Motor neuron (in vitro differentiated cells): Measurements from ENCODE around the gene FAM118B. TPM values are rescaled to one million over a fixed set of nuclear protein-coding genes. Genes with fewer than 3 reads are reported as not detected.
"Not testable (repeated sequence)": the region's sequence is repeated elsewhere in the genome, so short reads cannot be mapped to it uniquely, and the experiment has no call there.

Experiments
- ATAC-seq, 8 experiments: fragments of 200-7000 bp; cut with Tn5 transposase; replicated peaks in 6 of 8; 2 replicates each; pipeline ENCODE4 v1.8.0; 2021; ENCODE audit warnings: mild to moderate bottlenecking in 8 of 8, moderate library complexity in 8 of 8
- H3K27ac ChIP-seq, 2 donors: fragments of 250-450 bp; sonication (Bioruptor Pico); 2 replicates each; pipeline ENCODE4 v1.9.0; 2021; ENCODE audit warnings: antibody characterized with exemption in 2 of 2, mild to moderate bottlenecking in 2 of 2, moderate library complexity in 1 of 2
- H3K4me1 ChIP-seq, 2 donors: fragments of 250-450 bp; sonication (Bioruptor Pico); replicated peaks in 1 of 2; 2 replicates each; pipeline ENCODE4 v1.6.1; 2021; ENCODE audit warnings: antibody characterized with exemption in 2 of 2, mild to moderate bottlenecking in 2 of 2, moderate library complexity in 1 of 2
- H3K4me3 ChIP-seq, 5 donors: fragments of 250-450 bp; sonication (Bioruptor Pico); 2 replicates each; pipeline ENCODE4 v1.9.0; 2021; ENCODE audit warnings: antibody characterized with exemption in 5 of 5, mild to moderate bottlenecking in 5 of 5, moderate library complexity in 4 of 5
- WGBS, 10 experiments: fragments of 450-650 bp; shearing (Covaris generic); methylation state at CpG; one replicate each; pipeline ENCODE4 v1.0.0; 2022; 5-methylcytosine and 5-hydroxymethylcytosine counted together
- in situ Hi-C, 9 experiments: fragments of 400-800 bp; cut with MboI; loops; one replicate each; pipeline ENCODE4 v1.15.0; 2021; ENCODE audit warnings: low sequenced_read_pairs in 9 of 9, low pct_unique_long_range_greater_than_20kb in 2 of 9; ENCODE audit not compliant: unreplicated experiment in 9 of 9
- total RNA-seq, 8 experiments: library from RNA; unstranded; fragments of 300-600 nt; gene quantifications; 2 replicates each; pipeline versions ENCODE4 v1.2.3 to v1.2.4, GENCODE V29; 2022

FAM118B gene
- total RNA-seq, 8 experiments from 2014 or later, result 11.1 to 27.1 (median 19.9) TPM

DNA sequence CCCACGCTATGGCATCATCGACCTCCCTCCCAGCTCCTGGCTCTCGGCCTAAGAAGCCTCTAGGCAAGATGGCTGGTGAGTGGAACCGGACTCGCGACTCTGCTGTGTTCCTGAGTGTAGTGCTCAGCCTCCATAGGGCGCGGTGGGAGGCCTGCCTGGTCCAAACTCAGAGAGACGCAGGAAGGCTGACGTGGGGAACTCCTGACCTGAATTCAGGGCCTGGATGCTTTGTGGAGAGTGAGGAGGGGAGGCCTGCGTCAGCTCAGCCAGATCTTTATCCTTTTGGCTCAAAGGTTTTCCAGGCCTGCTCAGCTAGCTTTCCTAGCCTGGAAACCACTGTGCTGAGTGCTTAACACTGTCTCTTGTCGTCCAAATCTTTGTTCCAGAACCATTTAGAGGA lies 79.3 kb downstream of the FAM118B start:
- WGBS, 10 experiments, result 90 to 100% (median 97%) methylated on average over 1 to 7 of the region's 12 CpGs; no CpG with 5 or more reads in 4 of the 10 experiments
- Histone ChIP-seq H3K27ac (no peak overlapping the region), H3K4me1 (no peaks in the 10 kb centered on the region), H3K4me3 (no peak overlapping the region)
- ATAC-seq, result no peak
- in situ Hi-C loops, result no loop called here

DNA sequence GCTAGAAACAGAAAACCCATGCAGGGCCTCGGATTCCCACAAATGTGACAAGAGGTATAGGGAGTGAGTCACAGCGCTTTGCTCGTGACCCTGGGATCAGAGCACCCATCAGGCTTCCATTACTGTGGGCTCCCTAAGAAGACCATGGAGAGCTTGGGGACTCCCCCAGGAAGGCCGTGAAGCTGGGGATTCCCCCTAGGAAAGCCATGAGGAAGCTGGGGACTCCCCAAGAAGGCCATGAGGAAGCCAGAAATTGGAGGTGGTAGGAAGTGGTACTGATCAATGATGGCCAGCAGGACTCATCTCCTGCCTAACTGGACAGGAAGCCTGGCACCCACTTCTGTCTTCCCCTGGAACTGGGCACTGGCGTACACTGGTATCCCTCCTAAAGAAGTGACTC lies 82.1 kb downstream of the FAM118B start:
- ATAC-seq, result no peak
- Histone ChIP-seq H3K4me3 (no peak overlapping the region), H3K4me1 (no peaks in the 10 kb centered on the region), H3K27ac (no peak overlapping the region)
- WGBS, 10 experiments, result 83 to 100% (median 96%) methylated on average over 1 to 4 of the region's 5 CpGs; no CpG with 5 or more reads in 3 of the 10 experiments
- in situ Hi-C loops, result no loop called here

DNA sequence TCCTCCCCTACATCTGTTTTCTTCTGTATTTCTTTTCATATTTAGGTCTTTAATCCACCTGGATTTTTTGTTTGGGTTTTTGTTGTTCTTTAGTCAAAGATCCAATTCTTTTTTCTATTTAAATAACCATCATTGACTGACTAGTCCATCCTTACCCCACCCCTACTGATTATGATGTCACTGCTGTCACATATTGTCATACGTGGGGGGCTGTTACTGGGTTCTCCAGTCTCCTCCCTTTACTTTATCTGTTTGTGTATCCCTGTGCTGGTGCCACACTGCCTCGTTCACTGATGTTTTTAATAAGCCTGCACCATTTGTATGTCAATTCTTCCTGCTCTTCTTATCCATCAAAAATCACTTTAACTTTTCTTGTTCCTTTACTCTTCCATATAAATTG lies 85.4 kb downstream of the FAM118B start:
- ATAC-seq, result no peak
- Histone ChIP-seq H3K4me3 (no peak overlapping the region), H3K27ac (no peak overlapping the region), H3K4me1 (no peaks in the 10 kb centered on the region)
- in situ Hi-C loops, result no loop called here
- WGBS, 10 experiments, result 29 to 100% (median 83%) methylated on average over 1 to 2 of the region's 2 CpGs; no CpG with 5 or more reads in 1 of the 10 experiments

DNA sequence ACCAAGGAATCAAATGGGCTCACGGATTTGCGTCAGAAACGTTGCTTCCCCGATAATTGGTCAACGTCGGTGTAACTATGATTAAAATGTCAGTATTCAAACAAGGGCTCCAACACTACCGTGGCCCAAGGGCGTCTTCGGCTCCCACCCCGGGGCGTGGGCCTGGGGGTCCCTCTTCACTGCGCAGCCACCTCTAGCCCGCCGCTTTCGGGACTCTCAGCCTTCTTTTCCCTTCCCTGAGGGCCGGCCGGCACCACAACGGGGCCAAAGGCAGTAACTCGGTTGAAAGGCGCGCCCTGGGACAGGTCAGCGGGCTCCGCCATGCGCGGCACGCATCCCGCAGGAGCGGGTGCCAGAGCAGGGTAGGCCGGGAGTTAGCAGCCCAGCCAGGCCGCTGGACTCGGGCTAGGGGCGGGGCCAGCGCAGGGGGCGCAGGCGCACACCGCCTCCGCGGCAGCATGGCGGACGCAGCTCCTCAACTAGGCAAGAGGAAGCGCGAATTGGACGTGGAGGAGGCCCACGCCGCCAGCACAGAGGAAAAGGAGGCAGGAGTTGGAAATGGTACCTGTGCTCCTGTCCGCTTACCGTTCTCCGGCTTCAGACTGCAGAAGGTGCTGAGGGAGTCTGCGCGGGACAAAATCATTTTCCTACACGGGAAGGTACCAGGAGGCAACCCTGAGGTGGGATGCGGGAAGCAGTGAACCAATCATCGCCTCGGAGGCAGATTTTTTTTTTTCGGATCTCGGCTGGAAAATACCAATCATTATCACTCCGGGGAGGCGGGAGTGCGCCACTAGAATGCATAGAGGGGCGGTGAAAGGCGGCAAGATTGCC lies 92.3 kb downstream of the FAM118B start, which contains the start of gene DCPS:
Gene DCPS (plus strand): TSS at position 438 of the 834 bp plus-strand sequence. CDS start 21 bp downstream, at position 459.
- 0 to 9% (median 3%) methylated on average over 4 to 33 of the region's 61 CpGs for WGBS, 10 experiments
- in situ Hi-C loops, result loop anchor here in 1 of 9 experiments (25.0 kb wide), 1 partner anchor 108 kb away; no protein-coding TSS in a partner anchor
- peak; percentile 87 to 97 (median 96) for ATAC-seq
- peak within 1 kb of the TSS; percentile 93 to 94 for H3K27ac ChIP-seq
- peak within 1 kb of the TSS; percentile 59 to 83 (median 74) for H3K4me3 ChIP-seq
- peaks cover 5 to 10% of the 10 kb centered on the region in 2 donors for H3K4me1 ChIP-seq

DNA sequence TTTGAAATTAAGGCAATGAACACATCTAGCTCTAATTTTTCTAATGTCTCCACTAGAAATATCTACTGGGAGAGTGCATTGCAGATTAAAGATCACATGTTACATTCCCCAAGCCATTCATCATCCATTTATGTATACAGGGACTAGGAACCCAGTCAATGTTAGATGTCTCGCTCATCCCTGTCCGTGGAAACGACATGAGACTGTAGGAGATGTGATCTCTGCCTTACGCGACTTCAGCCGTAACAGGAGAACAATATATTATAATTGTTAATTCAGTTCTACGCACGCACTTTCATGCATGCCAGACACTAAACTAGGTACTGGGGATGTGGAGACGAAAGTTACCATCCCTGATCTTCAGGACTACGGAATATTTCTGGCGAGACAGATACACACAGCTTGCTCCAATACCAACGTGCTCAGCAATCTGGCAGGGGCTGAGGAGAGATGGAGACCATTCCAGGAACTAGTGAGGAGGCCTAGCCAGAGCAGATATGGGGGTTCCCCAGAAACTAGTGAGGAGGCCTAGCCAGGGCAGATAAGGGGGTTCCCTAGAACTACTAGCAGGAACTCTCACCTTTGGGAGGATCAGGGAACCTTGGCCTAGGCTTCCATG lies 93.0 kb downstream of the FAM118B start:
- WGBS, 10 experiments, result 0 to 88% (median 53%) methylated on average over 2 to 10 of the region's 12 CpGs; no CpG with 5 or more reads in 3 of the 10 experiments
- H3K4me3 ChIP-seq, result peak overlapping the region; percentile 59 to 83 (median 74)
- peak overlapping the region; percentile 93 to 94 for H3K27ac ChIP-seq
- in situ Hi-C loops, result loop anchor here in 1 of 9 experiments (25.0 kb wide), 1 partner anchor 108 kb away; no protein-coding TSS in a partner anchor
- ATAC-seq, result peak; percentile 17 to 46 (median 38)
- H3K4me1 ChIP-seq, result peaks cover 5 to 10% of the 10 kb centered on the region in 2 donors

DNA sequence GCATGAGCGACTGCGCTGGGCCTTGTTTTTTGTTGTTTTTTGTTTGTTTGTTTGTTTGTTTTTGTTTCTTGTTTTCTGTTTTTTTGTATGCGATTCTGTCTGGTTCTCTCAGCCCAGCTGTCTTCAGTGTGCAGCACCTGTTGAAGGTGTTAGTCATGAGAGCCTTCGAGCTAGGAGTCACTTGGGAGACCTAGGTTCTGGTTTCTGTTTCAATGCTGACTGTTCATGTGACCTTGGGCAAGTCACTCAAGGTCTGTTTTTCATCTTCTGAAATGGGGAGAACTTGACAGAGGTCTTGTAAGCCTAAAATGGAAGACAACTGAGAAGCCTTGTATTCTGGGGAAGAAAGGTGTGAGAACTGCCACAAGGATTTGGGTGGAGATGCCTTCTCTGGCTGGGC lies 94.1 kb downstream of the FAM118B start:
- in situ Hi-C loops, result loop anchor here in 1 of 9 experiments (25.0 kb wide), 1 partner anchor 107 kb away; no protein-coding TSS in a partner anchor
- 83 to 100% (median 100%) methylated on average over 1 to 4 of the region's 4 CpGs; no CpG with 5 or more reads in 1 of the 10 experiments for WGBS, 10 experiments
- no peak for ATAC-seq
- Histone ChIP-seq H3K4me3 (no peak overlapping the region), H3K27ac (no peak overlapping the region), H3K4me1 (peaks cover 8 to 10% of the 10 kb centered on the region in 2 donors)

DNA sequence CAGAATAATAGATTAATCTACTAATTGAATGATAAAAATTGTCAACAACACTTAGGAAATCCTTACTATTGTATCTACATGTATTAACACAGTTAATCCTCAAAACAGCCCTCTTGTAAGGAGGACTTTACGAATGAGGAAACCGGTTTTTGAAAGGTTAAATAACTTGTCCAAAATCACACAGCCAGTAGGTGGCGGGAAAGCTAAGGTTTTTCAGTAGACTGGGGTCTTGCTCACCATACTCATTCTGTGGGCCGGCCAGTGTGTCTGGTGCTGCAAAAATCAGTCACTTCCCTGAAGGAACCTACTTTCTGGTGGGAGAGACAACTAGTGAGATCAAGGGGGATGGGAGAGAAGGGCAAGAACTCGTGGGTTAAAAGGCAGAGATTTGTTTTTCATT lies 96.1 kb downstream of the FAM118B start:
- H3K27ac ChIP-seq, result no peak overlapping the region
- WGBS, 10 experiments, result 0 to 100% (median 40%) methylated on average over 1 to 5 of the region's 5 CpGs; no CpG with 5 or more reads in 2 of the 10 experiments
- no peak for ATAC-seq
- peaks cover 8 to 10% of the 10 kb centered on the region in 2 donors for H3K4me1 ChIP-seq
- in situ Hi-C loops, result loop anchor here in 1 of 9 experiments (25.0 kb wide), 1 partner anchor 105 kb away; no protein-coding TSS in a partner anchor
- H3K4me3 ChIP-seq, result no peak overlapping the region

DNA sequence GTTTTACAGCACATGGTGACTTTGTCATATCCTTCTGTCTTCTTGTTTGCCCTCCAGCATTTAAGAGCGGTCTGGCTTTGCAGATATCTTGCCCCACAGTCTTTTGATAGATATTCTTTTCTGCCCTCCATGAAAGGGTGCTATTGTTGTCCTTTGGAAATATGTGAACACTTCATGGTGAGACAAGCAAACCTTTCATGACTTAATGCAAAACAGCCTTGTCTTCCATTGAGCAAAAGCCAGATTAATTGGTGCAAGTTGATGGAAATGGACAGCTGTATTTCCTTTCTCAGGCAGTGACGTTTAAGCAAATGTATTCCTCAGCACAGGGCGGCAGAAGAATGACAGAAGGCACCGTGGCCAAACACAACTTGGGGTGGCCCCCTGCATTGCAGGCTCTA lies 96.7 kb downstream of the FAM118B start:
- ATAC-seq, result no peak
- Histone ChIP-seq H3K4me1 (peaks cover 2 to 7% of the 10 kb centered on the region in 2 donors), H3K27ac (no peak overlapping the region), H3K4me3 (no peak overlapping the region)
- in situ Hi-C loops, result loop anchor here in 1 of 9 experiments (25.0 kb wide), 1 partner anchor 104 kb away; no protein-coding TSS in a partner anchor
- WGBS, 10 experiments, result 0 to 100% (median 60%) methylated on average over 1 to 4 of the region's 4 CpGs; no CpG with 5 or more reads in 1 of the 10 experiments

DNA sequence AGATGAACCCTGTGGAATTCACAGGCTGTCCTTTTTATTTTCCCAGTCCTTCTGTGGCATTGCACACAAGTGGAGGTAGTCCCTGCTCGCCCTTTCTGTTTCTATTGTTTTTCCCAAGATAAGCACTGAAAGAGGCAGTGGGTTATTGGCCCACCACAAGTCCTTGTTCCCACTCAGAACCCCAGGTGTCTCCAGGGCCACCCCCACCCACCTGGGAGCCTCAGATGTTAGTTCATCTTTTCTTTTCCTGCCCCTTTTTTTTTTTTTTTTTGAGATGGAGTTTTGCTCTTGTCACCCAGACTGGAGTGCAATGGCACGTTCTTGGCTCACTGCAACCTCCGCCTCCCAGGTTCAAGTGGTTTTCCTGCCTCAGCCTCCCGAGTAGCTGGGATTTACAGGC lies 97.2 kb downstream of the FAM118B start:
- not testable (repeated sequence) for H3K4me1 ChIP-seq, H3K27ac ChIP-seq, ATAC-seq, H3K4me3 ChIP-seq
- 79 to 100% (median 90%) methylated on average over 1 to 4 of the region's 4 CpGs; no CpG with 5 or more reads in 1 of the 10 experiments for WGBS, 10 experiments
- in situ Hi-C loops, result loop anchor here in 1 of 9 experiments (25.0 kb wide), 1 partner anchor 104 kb away; no protein-coding TSS in a partner anchor

DNA sequence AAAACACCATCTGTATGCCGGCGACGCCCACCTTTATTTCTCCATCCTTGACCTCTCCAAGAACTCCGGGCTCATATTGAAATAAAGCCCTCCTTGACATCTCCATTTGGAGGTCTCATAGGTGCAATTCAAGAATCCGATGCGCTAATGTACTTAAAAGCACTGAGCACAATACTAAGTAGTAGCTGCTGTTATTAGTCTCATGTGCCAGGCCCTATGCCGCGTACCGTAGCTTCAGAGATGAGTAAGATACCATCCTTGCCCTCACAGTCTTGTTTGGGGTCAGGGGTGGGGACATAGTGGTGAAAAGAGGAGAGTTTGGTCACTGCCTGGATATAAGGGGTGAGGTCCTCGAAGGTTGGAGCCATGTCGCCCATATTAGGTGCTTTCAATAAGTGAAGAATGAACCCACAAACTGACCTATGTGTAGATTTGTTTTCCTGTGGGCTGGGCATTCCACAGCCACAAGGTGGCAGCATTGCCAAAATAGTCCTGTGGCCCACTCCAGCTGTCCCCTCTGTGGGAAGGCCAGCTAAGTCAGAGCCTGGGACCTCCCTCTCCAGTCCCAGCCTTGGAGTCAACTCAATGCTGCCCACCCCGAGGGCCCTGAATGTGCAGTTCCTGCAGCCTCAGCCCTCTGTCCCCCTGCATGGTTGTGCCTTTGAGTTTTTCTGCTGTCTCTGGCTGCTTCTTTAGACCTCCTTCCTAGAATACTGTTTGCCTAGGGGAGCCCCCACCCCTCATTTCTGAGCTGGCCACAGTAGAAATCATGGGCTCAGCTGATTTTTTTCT lies 98.8 kb downstream of the FAM118B start:
- ATAC-seq, result peak; percentile 68 to 99 (median 98)
- peaks cover 0 to 2% of the 10 kb centered on the region in 2 donors for H3K4me1 ChIP-seq
- no peak overlapping the region for H3K4me3 ChIP-seq
- H3K27ac ChIP-seq, result no peak overlapping the region
- in situ Hi-C loops, result loop anchor here in 1 of 9 experiments (25.0 kb wide), 1 partner anchor 102 kb away; no protein-coding TSS in a partner anchor
- WGBS, 10 experiments, result 0 to 94% (median 74%) methylated on average over 1 to 9 of the region's 12 CpGs; no CpG with 5 or more reads in 2 of the 10 experiments

DNA sequence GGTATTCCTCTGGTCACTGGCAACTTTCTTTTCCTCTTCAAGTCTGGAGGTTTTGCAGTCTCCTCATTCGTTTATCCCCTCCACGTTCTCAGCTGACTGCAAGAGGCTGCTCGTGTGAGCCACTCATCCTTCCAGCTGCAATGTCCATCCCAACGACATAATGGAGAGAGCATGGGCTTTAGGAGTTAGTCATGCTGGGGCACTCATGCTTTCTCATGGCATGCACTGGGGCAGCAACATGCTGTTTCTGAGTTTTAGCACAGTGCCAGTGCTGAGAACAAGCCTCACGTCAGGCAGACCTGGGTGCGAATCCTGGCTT lies 99.4 kb downstream of the FAM118B start:
- in situ Hi-C loops, result loop anchor here in 1 of 9 experiments (25.0 kb wide), 1 partner anchor 101 kb away; no protein-coding TSS in a partner anchor
- no peak overlapping the region for H3K4me3 ChIP-seq
- 55 to 100% (median 83%) methylated on average over 1 to 6 of the region's 6 CpGs; no CpG with 5 or more reads in 2 of the 10 experiments for WGBS, 10 experiments
- H3K27ac ChIP-seq, result no peak overlapping the region
- H3K4me1 ChIP-seq, result peaks cover 0 to 2% of the 10 kb centered on the region in 2 donors
- peak in 5 of 8 experiments; percentile 15 to 27 (median 19) for ATAC-seq
